Measurements from ENCODE around the gene CCDC171. TPM values are rescaled to one million over a fixed set of nuclear protein-coding genes. Genes with fewer than 3 reads are reported as not detected.
"Not testable (repeated sequence)": the region's sequence is repeated elsewhere in the genome, so short reads cannot be mapped to it uniquely, and the experiment has no call there.

CCDC171 gene
- total RNA-seq, 1 experiment from 2014 or later: 2.6 TPM

DNA sequence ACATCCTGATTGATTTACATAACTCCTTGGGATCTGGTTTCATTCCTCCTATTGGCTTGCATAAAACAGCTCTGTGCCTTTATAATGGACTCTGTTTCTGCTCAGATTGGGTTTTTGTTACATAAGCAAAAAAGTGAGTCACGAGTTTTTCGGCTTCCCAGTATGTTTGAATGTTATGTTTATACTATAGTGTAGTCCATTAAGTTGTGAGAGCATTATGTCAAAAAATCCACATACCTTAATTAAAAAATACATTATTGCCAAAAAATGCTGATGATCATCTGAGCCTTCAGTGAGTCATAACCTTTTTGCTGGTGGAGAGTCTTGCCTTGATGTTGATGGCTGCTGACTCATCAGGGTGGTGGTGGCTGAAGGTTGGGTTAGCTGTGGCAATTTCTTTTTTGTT, 144.6 kb downstream of the CCDC171 start:
- no peaks in the 10 kb centered on the region for H3K27me3 ChIP-seq (ENCODE audit: insufficient read depth, low read length)
- no peaks in the 10 kb centered on the region for H3K9me3 ChIP-seq (ENCODE audit: control insufficient read depth in 1 of 2, insufficient read depth in 1 of 2, low read depth in 1 of 2, low read length in 2 of 2)
- DNase-seq (ENCODE audit: low read depth, low spot score) (no peak), ATAC-seq (peak; percentile 83)
- no peaks in the 10 kb centered on the region for H3K79me2 ChIP-seq (ENCODE audit: insufficient read depth, low read length)
- peak; percentile 74 for TF ChIP-seq TCF7L2 (IDR thresholded peaks at IDR 0.05; ENCODE audit: borderline replicate concordance, extremely low read depth, insufficient read depth, insufficient read length)
- TF ChIP-seq FOSL1 (IDR thresholded peaks at IDR 0.05; ENCODE audit: low read depth): peak; percentile 64
- TF ChIP-seq, protein P1, sequence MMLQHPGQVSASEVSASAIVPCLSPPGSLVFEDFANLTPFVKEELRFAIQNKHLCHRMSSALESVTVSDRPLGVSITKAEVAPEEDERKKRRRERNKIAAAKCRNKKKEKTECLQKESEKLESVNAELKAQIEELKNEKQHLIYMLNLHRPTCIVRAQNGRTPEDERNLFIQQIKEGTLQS (IDR thresholded peaks at IDR 0.05): no peak
- no peak for TF ChIP-seq EZH2phosphoT487 (IDR thresholded peaks at IDR 0.05; ENCODE audit: borderline replicate concordance)
- TF ChIP-seq ELF1 (IDR thresholded peaks at IDR 0.05; ENCODE audit: borderline replicate concordance, low read depth): no peak
- TF ChIP-seq CEBPB (IDR thresholded peaks at IDR 0.05; ENCODE audit: low read depth): no peak
- peak; percentile 59; the same call in 1 of the 2 replicates for TF ChIP-seq JUND (IDR thresholded peaks at IDR 0.05)
- no peak overlapping the region for H3K4me3 ChIP-seq (replicated peaks in 1 of 2; ENCODE audit: low read depth in 1 of 2, low read length in 2 of 2)
- no peaks in the 10 kb centered on the region for H3K9me2 ChIP-seq (ENCODE audit: insufficient read depth)
- H3K27ac ChIP-seq (ENCODE audit: low read depth, low read length): no peak overlapping the region
- H3K9ac ChIP-seq (ENCODE audit: low read length): no peak overlapping the region
- H3K4me2 ChIP-seq (ENCODE audit: low read length): peak overlapping the region; percentile 26
- intact Hi-C loops (cut with micrococcal nuclease): no loop called here
- H4K20me1 ChIP-seq (ENCODE audit: insufficient read depth): no peaks in the 10 kb centered on the region
- H2AFZ ChIP-seq (ENCODE audit: low read depth, low read length, poor library complexity, severe bottlenecking): no peak overlapping the region
- H3K4me1 ChIP-seq (ENCODE audit: control insufficient read depth in 1 of 2, insufficient read depth in 2 of 2, low read length in 2 of 2): peaks cover 12 to 14% of the 10 kb centered on the region in 2 experiments; a peak in 3 of 4 replicates
- H3K36me3 ChIP-seq (ENCODE audit: control insufficient read depth in 1 of 2, insufficient read depth in 2 of 2, low read length in 2 of 2): no peaks in the 10 kb centered on the region
- ChIA-PET RAD21 (ENCODE audit: low non-redundant PET in 1 of 2, low total read pairs in 2 of 2, uncharacterized antibody in 2 of 2, unreplicated experiment in 2 of 2) (no interaction called here), CTCF (no interaction called here), POLR2A (no interaction called here)
- no TSS peak for BruUV-seq (replicated peaks)

DNA sequence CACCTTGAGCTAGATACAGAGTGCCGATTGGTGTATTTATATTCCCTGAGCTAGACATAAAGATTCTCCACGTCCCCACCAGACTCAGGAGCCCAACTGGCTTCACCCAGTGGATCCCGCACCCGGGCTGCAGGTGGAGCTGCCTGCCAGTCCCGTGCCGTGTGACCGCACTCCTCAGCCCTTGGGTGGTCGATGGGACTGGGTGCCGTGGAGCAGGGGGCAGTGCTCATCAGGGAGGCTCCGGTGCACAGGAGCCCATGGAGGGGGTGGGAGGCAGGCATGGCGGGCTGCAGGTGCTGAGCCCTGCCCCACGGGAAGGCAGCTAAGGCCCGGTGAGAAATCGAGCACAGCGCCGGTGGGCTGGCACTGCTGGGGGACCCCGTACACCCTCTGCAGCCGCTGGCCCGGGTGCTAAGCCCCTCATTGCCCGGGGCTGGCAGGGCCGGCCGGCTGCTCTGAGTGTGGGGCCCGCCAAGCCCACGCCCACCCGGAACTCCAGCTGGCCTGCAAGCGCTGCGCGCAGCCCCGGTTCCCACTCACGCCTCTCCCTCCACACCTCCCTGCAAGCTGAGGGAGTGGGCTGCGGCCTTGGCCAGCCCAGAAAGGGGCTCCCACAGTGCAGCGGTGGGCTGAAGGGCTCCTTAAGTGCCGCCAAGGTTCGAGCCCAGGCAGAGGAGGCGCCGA, 147.2 kb downstream of the CCDC171 start:
- ATAC-seq; CTCF ChIA-PET; H3K4me3 ChIP-seq (replicated peaks in 1 of 2; ENCODE audit: low read depth in 1 of 2, low read length in 2 of 2); intact Hi-C loops (cut with micrococcal nuclease); POLR2A ChIA-PET; BruUV-seq (replicated peaks); H3K27ac ChIP-seq (ENCODE audit: low read depth, low read length); H3K4me2 ChIP-seq (ENCODE audit: low read length); H3K27me3 ChIP-seq (ENCODE audit: insufficient read depth, low read length); H3K9me3 ChIP-seq (ENCODE audit: control insufficient read depth in 1 of 2, insufficient read depth in 1 of 2, low read depth in 1 of 2, low read length in 2 of 2); H3K9ac ChIP-seq (ENCODE audit: low read length); H3K79me2 ChIP-seq (ENCODE audit: insufficient read depth, low read length); DNase-seq (ENCODE audit: low read depth, low spot score); H2AFZ ChIP-seq (ENCODE audit: low read depth, low read length, poor library complexity, severe bottlenecking); H4K20me1 ChIP-seq (ENCODE audit: insufficient read depth); H3K9me2 ChIP-seq (ENCODE audit: insufficient read depth); H3K36me3 ChIP-seq (ENCODE audit: control insufficient read depth in 1 of 2, insufficient read depth in 2 of 2, low read length in 2 of 2); RAD21 ChIA-PET (ENCODE audit: low non-redundant PET in 1 of 2, low total read pairs in 2 of 2, uncharacterized antibody in 2 of 2, unreplicated experiment in 2 of 2): not testable (repeated sequence)
- H3K4me1 ChIP-seq (ENCODE audit: control insufficient read depth in 1 of 2, insufficient read depth in 2 of 2, low read length in 2 of 2): peaks cover 12 to 14% of the 10 kb centered on the region in 2 experiments; a peak in 3 of 4 replicates
